ENCODE results near the gene EFS.

DNA sequence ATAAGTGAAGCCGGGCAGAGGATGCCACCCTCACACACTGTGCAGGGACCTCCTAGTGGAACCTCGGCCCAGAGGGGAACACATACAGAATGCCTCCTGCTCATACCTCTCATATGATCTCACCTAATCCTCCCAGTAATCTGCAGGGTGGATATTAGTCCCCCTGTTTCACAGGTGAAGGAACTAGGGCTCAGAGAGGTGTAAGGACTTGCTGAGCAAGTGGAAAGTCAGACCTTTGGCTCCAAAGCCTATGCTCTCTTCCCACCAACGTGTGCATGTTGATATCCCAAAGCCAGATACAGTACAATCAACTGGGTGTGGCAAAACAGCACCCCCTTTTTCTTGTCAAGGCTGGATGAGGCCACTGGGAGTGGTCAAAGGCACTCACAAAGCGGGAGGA is 38.9 kb upstream of the EFS start:
- TF ChIP-seq, protein P1, sequence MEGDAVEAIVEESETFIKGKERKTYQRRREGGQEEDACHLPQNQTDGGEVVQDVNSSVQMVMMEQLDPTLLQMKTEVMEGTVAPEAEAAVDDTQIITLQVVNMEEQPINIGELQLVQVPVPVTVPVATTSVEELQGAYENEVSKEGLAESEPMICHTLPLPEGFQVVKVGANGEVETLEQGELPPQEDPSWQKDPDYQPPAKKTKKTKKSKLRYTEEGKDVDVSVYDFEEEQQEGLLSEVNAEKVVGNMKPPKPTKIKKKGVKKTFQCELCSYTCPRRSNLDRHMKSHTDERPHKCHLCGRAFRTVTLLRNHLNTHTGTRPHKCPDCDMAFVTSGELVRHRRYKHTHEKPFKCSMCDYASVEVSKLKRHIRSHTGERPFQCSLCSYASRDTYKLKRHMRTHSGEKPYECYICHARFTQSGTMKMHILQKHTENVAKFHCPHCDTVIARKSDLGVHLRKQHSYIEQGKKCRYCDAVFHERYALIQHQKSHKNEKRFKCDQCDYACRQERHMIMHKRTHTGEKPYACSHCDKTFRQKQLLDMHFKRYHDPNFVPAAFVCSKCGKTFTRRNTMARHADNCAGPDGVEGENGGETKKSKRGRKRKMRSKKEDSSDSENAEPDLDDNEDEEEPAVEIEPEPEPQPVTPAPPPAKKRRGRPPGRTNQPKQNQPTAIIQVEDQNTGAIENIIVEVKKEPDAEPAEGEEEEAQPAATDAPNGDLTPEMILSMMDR (IDR thresholded peaks at IDR 0.05), result no peak
- no peak for TF ChIP-seq POLR2A (IDR thresholded peaks at IDR 0.05)

Data from gastroesophageal sphincter (tissue), 3 donors.